Hematopoietic multipotent progenitor cell treated with erythropoietin and hydrocortisone succinate and interleukin-3 and kit ligand, for 8 days (in vitro differentiated cells): ENCODE measurements around the gene USP30.

Source experiments
- DNase-seq: peaks from one replicate; pipeline ENCODE4 v3.0.0-alpha.2; 2015

Gene USP30

DNA sequence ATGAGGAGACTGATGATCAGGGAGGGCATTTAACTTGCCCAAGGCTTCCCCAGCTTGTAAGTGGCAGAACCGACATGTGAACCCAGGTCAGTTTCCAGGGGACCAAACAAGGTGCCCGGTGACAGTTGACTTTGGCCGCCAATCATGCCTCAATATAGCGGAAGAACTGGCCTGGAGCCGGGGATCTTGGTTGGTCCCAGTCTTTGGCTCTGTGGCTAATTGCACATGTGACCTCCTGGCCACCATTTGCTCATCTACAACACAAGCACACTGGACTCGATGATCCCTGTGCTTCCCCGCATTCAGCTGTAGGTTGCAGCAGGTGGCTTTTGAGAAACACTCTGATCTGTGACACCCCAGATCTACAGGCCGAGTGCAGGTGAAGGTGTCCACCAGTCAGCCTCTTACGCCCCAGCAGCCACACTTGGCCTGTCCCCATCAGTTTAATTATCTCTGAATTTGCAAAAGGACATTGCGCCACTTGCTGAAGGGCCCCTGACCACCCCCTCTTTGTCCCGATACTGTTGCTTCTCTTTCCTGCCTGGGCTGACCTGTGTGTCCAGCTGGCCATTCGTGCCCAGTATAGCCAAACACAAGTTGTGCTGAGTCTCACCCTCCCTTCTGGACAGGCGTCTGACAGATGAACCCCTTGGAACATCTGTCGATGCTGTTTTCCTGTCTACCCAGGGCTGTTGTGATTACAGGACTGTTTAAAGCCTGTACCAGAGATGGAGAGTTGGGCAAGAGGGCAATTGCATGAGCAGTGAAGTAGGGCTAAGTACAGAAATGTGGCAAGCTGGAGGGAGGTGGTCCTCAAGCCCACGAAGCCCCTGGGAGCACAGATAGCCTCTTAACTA, 78.1 kb downstream of the USP30 start:
- no peak for DNase-seq

DNA sequence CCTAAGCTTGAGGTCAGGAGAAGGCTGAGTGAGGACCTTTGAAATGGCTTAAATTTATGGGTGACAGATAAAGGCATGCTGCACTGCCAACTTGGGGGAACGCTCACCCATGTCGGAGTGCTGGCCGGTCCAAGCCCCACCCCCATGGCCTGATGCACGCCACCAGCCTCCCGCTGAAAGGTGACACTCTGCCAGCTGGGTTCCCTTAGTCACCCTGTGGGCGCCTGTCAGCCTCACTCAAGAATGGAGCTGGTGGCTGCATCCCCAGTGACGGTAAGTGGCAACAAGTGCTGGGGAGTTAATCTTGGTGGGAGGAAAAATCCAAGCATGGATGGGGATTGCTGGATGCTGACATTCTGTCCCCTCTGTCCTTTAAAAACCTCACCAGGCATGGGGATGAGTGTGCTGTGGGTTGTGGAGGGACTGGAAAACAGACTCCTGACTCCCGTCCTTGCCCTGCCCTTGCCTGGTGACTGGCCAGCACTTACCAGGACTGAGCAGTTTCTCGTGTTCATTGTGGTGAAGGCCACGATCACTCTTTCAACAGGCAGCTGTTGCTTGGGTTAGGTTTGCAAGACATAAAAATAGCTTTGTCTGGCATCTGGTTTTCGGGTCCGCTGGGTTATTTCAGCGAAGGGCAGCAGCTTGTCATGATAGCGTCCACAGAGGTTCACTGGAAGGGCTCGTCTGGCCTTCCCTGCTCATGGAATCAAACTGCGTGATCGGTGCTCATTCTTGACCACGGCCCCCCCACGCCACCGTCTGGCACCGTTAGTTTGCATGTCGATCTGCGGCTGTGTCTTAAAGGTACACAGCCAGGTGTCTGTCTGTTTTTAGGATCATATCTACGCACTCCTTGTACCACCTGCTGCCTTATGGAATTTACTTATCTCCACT, 79.0 kb downstream of the USP30 start:
- no peak for DNase-seq

DNA sequence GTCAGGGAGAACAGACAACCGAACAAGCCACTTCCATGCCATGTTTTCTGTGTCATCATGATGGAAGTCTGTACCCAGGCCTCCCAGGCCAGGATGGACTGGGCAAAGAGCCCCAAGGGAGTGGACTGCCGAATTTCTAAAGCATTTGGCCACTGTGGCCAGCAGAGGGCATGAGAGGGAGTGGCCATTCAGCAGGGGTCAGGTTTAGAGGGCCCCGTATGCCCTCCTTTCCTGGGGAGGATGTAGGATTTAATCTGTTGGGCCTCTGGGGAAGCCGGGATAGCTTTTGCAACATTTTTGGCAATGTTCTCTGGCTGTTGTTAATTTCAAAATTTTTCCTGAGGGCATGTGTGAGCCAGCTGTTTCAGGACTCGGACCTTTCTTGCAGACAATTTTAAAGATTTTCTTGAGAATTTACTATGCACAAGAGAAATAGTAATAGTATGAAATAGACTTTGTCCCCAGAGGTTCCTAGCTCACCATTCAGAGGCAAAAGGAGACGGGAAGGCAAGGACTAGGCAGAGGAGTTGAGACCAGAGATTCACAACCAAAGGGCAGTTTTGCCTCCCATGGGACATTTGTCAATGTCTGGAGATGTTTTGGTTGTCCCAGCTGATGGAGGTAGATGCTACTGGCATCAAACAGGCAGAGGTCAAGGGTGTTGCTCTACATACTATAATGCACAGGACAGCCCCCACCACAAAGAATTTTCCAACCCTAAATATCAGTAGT, 82.0 kb downstream of the USP30 start:
- DNase-seq, result no peak

DNA sequence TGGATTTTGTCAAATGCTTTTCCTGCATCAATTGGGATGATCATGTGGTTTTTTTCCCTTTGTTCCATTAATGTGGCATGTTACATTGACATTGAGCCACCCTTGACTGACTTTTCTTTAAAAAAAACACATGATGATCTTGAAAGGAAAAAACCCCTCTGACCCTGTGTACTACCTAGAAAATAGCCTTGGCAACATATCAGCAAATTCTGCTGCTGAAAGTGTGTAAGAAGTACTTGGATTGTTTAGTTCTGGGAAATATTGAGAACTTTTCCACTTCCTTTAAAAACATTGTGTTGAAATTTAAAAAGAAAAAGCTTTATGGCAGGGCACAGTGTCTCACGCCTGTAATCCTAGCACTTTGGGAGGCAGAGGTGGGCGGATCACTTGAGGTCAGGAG, 84.7 kb downstream of the USP30 start:
- no peak for DNase-seq
